HCT116 (cell line): Measurements from ENCODE around the gene NR1D2. TPM values are rescaled to one million over a fixed set of nuclear protein-coding genes. Genes with fewer than 3 reads are reported as not detected.

Source experiments
- ATAC-seq: fragments of 200-7000 bp; cut with Tn5 transposase; 2 replicates; pipeline ENCODE4 v1.9.1; 2020; ENCODE audit warnings: mild to moderate bottlenecking, moderate library complexity
- BruUV-seq: library from RNA; stranded (reverse); fragments of 400-500 nt; replicated peaks from 2 replicates; lab custom pipeline; 2021; lab: Mats Ljungman, UMichigan
- CTCF ChIA-PET: fragments of 300-600 bp; sonication (Branson Sonifier 250); formaldehyde crosslinking; loops from one replicate; lab custom pipeline; 2021; ENCODE audit warnings: antibody characterized with exemption; lab: Charles Lee
- POLR2A ChIA-PET: fragments of 300-600, 350-600 bp; sonication (Branson Sonifier 250); formaldehyde crosslinking; loops from one replicate; lab custom pipeline; 2021; ENCODE audit warnings: antibody characterized with exemption; lab: Charles Lee
- RAD21 ChIA-PET, 2 experiments: fragments of 300-600 bp; sonication (Branson Sonifier 250); formaldehyde crosslinking; loops; one replicate each; lab custom pipeline; 2023; ENCODE audit warnings: low total read pairs in 2 of 2; ENCODE audit not compliant: uncharacterized antibody in 2 of 2, unreplicated experiment in 2 of 2, low non-redundant PET in 1 of 2; lab: Charles Lee
- DNase-seq: peaks from one replicate; pipeline ENCODE4 v3.0.0-alpha.2; 2010; ENCODE audit warnings: low read depth, low spot score
- H2AFZ ChIP-seq: fragments of 200-600 bp; shearing (Covaris generic), sonication (generic); 2 replicates; pipeline ENCODE4 v1.6.1; 2017; ENCODE audit warnings: low read depth, mixed run types, mixed read lengths, antibody characterized with exemption, low read length; ENCODE audit not compliant: poor library complexity, severe bottlenecking
- H3K27ac ChIP-seq: 2 replicates; pipeline ENCODE4 v1.5.1; 2012; ENCODE audit warnings: low read depth, low read length
- H3K27me3 ChIP-seq: fragments of 200-600 bp; sonication (generic); 2 replicates; pipeline ENCODE4 v1.6.1; 2016; ENCODE audit warnings: mixed run types, low read length, mixed read lengths; ENCODE audit not compliant: insufficient read depth
- H3K36me3 ChIP-seq, 2 experiments: fragments of 200-500 bp in 1 of 2; fragments of 200-600 bp in 1 of 2; sonication (Bioruptor generic) in 1 of 2; sonication (generic) in 1 of 2; 2 replicates each; pipeline versions ENCODE4 v1.5.1 to v1.6.1; 2014 to 2016; ENCODE audit warnings: low read length in 2 of 2, inconsistent platforms in 1 of 2, mixed read lengths in 1 of 2, mixed run types in 1 of 2; ENCODE audit not compliant: insufficient read depth in 2 of 2, control insufficient read depth in 1 of 2
- H3K4me1 ChIP-seq, 2 experiments: fragments of 200-600 bp in 1 of 2; sonication (generic) in 1 of 2; 2 replicates each; pipeline versions ENCODE4 v1.5.1 to v1.6.1; 2012 to 2017; ENCODE audit warnings: low read length in 2 of 2, inconsistent platforms in 1 of 2, mild to moderate bottlenecking in 1 of 2, mixed read lengths in 1 of 2, mixed run types in 1 of 2, moderate library complexity in 1 of 2; ENCODE audit not compliant: insufficient read depth in 2 of 2, control insufficient read depth in 1 of 2
- H3K4me2 ChIP-seq: fragments of 200-600 bp; sonication (generic); 2 replicates; pipeline ENCODE4 v1.6.1; 2017; ENCODE audit warnings: mixed run types, low read length, mixed read lengths
- H3K4me3 ChIP-seq, 2 experiments: fragments of 200-600 bp in 1 of 2; sonication (generic) in 1 of 2; replicated peaks in 1 of 2; 2 replicates each; pipeline ENCODE4 v1.5.1; 2011 to 2016; ENCODE audit warnings: low read length in 2 of 2, control low read depth in 1 of 2, low read depth in 1 of 2, mild to moderate bottlenecking in 1 of 2, mixed read lengths in 1 of 2, mixed run types in 1 of 2
- H3K79me2 ChIP-seq: fragments of 200-600 bp; sonication (generic); 2 replicates; pipeline ENCODE4 v1.6.1; 2017; ENCODE audit warnings: mild to moderate bottlenecking, mixed run types, low read length, moderate library complexity, mixed read lengths; ENCODE audit not compliant: insufficient read depth
- H3K9ac ChIP-seq: fragments of 200-600 bp; sonication (generic); 2 replicates; pipeline ENCODE4 v1.6.1; 2016; ENCODE audit warnings: low read length, mixed read lengths
- H3K9me2 ChIP-seq: fragments of 200-600 bp; sonication (generic), shearing (Covaris generic); 2 replicates; pipeline ENCODE4 v1.6.1; 2017; ENCODE audit warnings: mixed run types, mild to moderate bottlenecking, moderate library complexity; ENCODE audit not compliant: insufficient read depth
- H3K9me3 ChIP-seq, 2 experiments: fragments of 200-500 bp in 1 of 2; fragments of 200-600 bp in 1 of 2; sonication (Bioruptor generic) in 1 of 2; sonication (generic) in 1 of 2; 2 replicates each; pipeline ENCODE4 v1.6.1; 2014 to 2017; ENCODE audit warnings: low read length in 2 of 2, mixed read lengths in 2 of 2, inconsistent platforms in 1 of 2, low read depth in 1 of 2, mild to moderate bottlenecking in 1 of 2, mixed run types in 1 of 2, moderate library complexity in 1 of 2; ENCODE audit not compliant: control insufficient read depth in 1 of 2, insufficient read depth in 1 of 2
- H4K20me1 ChIP-seq: fragments of 200-600 bp; sonication (generic), shearing (Covaris generic); 2 replicates; pipeline ENCODE4 v1.6.1; 2017; ENCODE audit warnings: mixed run types, mild to moderate bottlenecking, moderate library complexity; ENCODE audit not compliant: insufficient read depth
- CEBPB ChIP-seq: IDR thresholded peaks from 2 replicates; pipeline ENCODE4 v1.6.1; 2012; ENCODE audit warnings: low read depth
- ELF1 ChIP-seq: IDR thresholded peaks from 2 replicates; pipeline ENCODE4 v1.6.1; 2012; ENCODE audit warnings: low read depth, borderline replicate concordance
- EZH2 ChIP-seq: fragments of 200-600 bp; sonication (generic); IDR thresholded peaks from 2 replicates; pipeline ENCODE4 v1.6.1; 2017; ENCODE audit warnings: antibody characterized with exemption, mixed run types
- EZH2phosphoT487 ChIP-seq: fragments of 200-600 bp; IDR thresholded peaks from 2 replicates; pipeline ENCODE4 v1.6.1; 2018; ENCODE audit warnings: antibody characterized with exemption, borderline replicate concordance
- FOSL1 ChIP-seq: IDR thresholded peaks from 2 replicates; pipeline ENCODE4 v1.6.1; 2012; ENCODE audit warnings: low read depth
- JUND ChIP-seq: IDR thresholded peaks from 2 replicates; pipeline ENCODE4 v1.6.1; 2012
- POLR2A ChIP-seq: IDR thresholded peaks from 2 replicates; pipeline ENCODE4 v1.7.0; 2011; ENCODE audit warnings: borderline replicate concordance; ENCODE audit not compliant: insufficient read depth, insufficient read length; ENCODE audit errors: extremely low read depth
- POLR2AphosphoS5 ChIP-seq: IDR thresholded peaks from 2 replicates; pipeline ENCODE4 v1.6.1; 2011; ENCODE audit warnings: mild to moderate bottlenecking, low read depth, low read length, moderate library complexity
- RAD21 ChIP-seq: IDR thresholded peaks from 2 replicates; pipeline ENCODE4 v1.6.1; 2012; ENCODE audit warnings: low read depth, mild to moderate bottlenecking
- SIN3A ChIP-seq: IDR thresholded peaks from 2 replicates; pipeline ENCODE4 v1.6.1; 2012; ENCODE audit warnings: low read depth
- SP1 ChIP-seq: IDR thresholded peaks from 2 replicates; pipeline ENCODE4 v1.6.1; 2012; ENCODE audit warnings: low read depth
- SRF ChIP-seq: IDR thresholded peaks from 2 replicates; pipeline ENCODE4 v1.6.1; 2012; ENCODE audit warnings: low read depth
- YY1 ChIP-seq: IDR thresholded peaks from 2 replicates; pipeline ENCODE4 v1.6.1; 2011; ENCODE audit warnings: low read length, low read depth, moderate library complexity, mild to moderate bottlenecking; ENCODE audit not compliant: insufficient replicate concordance; ENCODE audit errors: extremely low read depth
- ZFX ChIP-seq: fragments of 450-650 bp; IDR thresholded peaks from 2 replicates; pipeline ENCODE4 v1.6.1; 2017
- ZNF274 ChIP-seq: fragments of 200-500 bp; sonication (Bioruptor generic); IDR thresholded peaks from 2 replicates; pipeline ENCODE4 v1.6.1; 2014; ENCODE audit warnings: mild to moderate bottlenecking, low read depth, low read length, inconsistent platforms
- intact Hi-C: fragments of 100-400 bp; cut with micrococcal nuclease; formaldehyde crosslinking; loops from 2 replicates; pipeline ENCODE4 v1.10.0; 2022
- total RNA-seq: library from RNA; stranded (reverse); gene quantifications from one replicate; pipeline ENCODE4 v1.2.1, GENCODE V29; 2021; ENCODE audit not compliant: unreplicated experiment
- TF ChIP-seq, protein P1 (sequence below): IDR thresholded peaks from 2 replicates; pipeline ENCODE4 v1.6.1; 2012
- TF ChIP-seq, protein P2 (sequence below), 3 experiments: fragments of 200-600 bp in 1 of 3; sonication (generic) in 1 of 3; IDR thresholded peaks in 2 of 3; conservative IDR thresholded peaks in 1 of 3; 2 replicates each; pipeline ENCODE4 v1.5.1; 2012 to 2017; ENCODE audit warnings: low read depth in 2 of 3, low read length in 2 of 3, antibody characterized with exemption in 1 of 3, borderline replicate concordance in 1 of 3, control low read depth in 1 of 3, mild to moderate bottlenecking in 1 of 3, mixed read lengths in 1 of 3, mixed run types in 1 of 3, moderate library complexity in 1 of 3; ENCODE audit not compliant: insufficient read depth in 1 of 3
- TF ChIP-seq, protein P3 (sequence below): IDR thresholded peaks from 2 replicates; pipeline ENCODE4 v1.6.1; 2012

The NR1D2 gene
- total RNA-seq, 1 experiment from 2014 or later = 60.9 TPM

DNA sequence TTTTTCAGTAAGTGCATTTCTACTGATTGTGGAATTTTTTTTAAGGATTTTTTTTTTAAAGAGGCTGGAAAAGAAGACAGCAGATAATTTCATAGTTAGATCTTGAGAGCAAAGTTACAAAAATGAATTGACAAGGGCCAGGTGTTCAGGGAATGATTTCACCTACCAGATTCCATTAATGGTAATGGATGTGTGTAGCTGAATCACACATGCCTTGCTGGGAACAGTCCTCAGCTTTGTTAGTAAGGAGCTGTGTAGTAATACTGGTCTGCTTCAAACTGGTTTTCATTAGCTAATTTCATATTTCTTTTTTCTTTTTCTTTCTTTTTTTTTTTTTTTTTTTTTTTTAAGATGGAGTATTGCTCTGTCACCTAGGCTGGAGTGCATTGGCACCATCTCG lies 16.0 kb downstream of the NR1D2 start:
- Histone ChIP-seq H3K9ac (no peak overlapping the region), H3K36me3 (peaks cover 22 to 25% of the 10 kb centered on the region in 2 experiments; a peak in 2 of 4 replicates), H3K9me2 (no peaks in the 10 kb centered on the region)
- TF ChIP-seq EZH2 (no peak), SIN3A (no peak), FOSL1 (no peak), POLR2AphosphoS5 (no peak), CEBPB (no peak), POLR2A (no peak), EZH2phosphoT487 (no peak), YY1 (no peak), ZNF274 (no peak), RAD21 (no peak), SP1 (no peak), JUND (no peak), SRF (no peak), ELF1 (no peak), ZFX (no peak)
- TF ChIP-seq, protein P1, sequence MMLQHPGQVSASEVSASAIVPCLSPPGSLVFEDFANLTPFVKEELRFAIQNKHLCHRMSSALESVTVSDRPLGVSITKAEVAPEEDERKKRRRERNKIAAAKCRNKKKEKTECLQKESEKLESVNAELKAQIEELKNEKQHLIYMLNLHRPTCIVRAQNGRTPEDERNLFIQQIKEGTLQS = no peak
- TF ChIP-seq, protein P2, sequence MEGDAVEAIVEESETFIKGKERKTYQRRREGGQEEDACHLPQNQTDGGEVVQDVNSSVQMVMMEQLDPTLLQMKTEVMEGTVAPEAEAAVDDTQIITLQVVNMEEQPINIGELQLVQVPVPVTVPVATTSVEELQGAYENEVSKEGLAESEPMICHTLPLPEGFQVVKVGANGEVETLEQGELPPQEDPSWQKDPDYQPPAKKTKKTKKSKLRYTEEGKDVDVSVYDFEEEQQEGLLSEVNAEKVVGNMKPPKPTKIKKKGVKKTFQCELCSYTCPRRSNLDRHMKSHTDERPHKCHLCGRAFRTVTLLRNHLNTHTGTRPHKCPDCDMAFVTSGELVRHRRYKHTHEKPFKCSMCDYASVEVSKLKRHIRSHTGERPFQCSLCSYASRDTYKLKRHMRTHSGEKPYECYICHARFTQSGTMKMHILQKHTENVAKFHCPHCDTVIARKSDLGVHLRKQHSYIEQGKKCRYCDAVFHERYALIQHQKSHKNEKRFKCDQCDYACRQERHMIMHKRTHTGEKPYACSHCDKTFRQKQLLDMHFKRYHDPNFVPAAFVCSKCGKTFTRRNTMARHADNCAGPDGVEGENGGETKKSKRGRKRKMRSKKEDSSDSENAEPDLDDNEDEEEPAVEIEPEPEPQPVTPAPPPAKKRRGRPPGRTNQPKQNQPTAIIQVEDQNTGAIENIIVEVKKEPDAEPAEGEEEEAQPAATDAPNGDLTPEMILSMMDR (IDR thresholded peaks at IDR 0.05 in 2 of 3, conservative IDR thresholded peaks at IDR 0.05 in 1 of 3; ENCODE audit: borderline replicate concordance in 1 of 3, insufficient read depth in 1 of 3, low read depth in 2 of 3, low read length in 2 of 3) = no peak
- TF ChIP-seq, protein P3, sequence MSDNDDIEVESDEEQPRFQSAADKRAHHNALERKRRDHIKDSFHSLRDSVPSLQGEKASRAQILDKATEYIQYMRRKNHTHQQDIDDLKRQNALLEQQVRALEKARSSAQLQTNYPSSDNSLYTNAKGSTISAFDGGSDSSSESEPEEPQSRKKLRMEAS = no peak
- TF ChIP-seq, all 23 proteins: peak for 0
- ATAC-seq (no peak), DNase-seq (no peak)
- intact Hi-C loops = no loop called here
- RAD21 ChIA-PET = no interaction called here
- H3K27me3 ChIP-seq = no peaks in the 10 kb centered on the region
- H3K9me3 ChIP-seq = no peaks in the 10 kb centered on the region
- POLR2A ChIA-PET = interaction anchor here (2.2 kb wide), 1 partner anchor 44 kb away, joined by 8 read pairs; the partner anchor contains the start of genes NKIRAS1 and RPL15
- H3K4me3 ChIP-seq = no peak overlapping the region
- H4K20me1 ChIP-seq = peaks cover 4% of the 10 kb centered on the region
- H3K4me2 ChIP-seq = no peak overlapping the region
- H3K4me1 ChIP-seq = peaks cover 26 to 55% of the 10 kb centered on the region in 2 experiments
- CTCF ChIA-PET = no interaction called here
- H3K27ac ChIP-seq = no peak overlapping the region
- H2AFZ ChIP-seq = no peak overlapping the region
- no TSS peak for BruUV-seq
- peaks cover 49% of the 10 kb centered on the region for H3K79me2 ChIP-seq
